ENCODE data around the gene HASPIN. TPM values are rescaled to one million over a fixed set of nuclear protein-coding genes. Genes with fewer than 3 reads are reported as not detected.
"Not testable (repeated sequence)": the region's sequence is repeated elsewhere in the genome, so short reads cannot be mapped to it uniquely, and the experiment has no call there.

The HASPIN gene
- total RNA-seq, 1 donor from 2014 or later: 0.82 TPM

DNA sequence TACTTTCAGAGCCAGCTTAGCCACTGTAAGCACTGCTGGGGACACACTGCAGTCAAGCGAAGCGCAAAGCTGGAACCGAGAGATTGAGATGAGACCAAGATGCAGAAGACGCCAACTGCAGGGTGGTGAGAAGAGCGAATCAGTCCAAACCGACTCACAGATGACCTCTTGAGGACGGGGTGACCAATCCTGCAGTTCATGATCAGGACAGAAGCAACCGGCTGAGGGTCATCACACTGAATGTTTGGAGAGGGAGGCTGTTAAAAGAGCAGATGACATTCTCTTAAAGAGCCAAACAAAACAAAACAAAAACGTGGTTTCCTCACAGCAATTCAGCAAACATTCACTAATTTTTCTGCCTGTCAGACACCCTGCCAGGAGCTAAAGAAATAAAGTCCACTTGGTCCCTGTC, 8.5 kb downstream of the HASPIN start:
- FAIRE-seq: no peak
- DNase-seq (ENCODE audit: low spot score in 2 of 2): no peak

DNA sequence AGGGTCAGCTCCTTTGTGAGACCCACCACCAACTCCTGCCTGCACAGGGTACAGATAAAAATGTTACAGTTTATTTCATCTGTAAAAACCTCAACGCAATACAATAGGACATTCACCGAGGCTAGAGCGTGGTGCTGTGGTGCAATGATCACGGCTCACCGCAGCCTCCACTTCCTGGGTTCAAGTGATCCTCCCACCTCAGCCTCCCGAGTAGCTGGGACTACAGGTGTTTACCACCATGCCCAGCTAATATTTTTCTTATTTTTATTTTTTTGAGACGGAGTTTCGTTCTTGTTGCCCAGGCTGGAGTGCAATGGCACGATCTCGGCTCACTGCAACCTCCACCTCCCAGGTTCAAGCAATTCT, 11.2 kb downstream of the HASPIN start:
- not testable (repeated sequence) for DNase-seq (ENCODE audit: low spot score in 2 of 2); FAIRE-seq

DNA sequence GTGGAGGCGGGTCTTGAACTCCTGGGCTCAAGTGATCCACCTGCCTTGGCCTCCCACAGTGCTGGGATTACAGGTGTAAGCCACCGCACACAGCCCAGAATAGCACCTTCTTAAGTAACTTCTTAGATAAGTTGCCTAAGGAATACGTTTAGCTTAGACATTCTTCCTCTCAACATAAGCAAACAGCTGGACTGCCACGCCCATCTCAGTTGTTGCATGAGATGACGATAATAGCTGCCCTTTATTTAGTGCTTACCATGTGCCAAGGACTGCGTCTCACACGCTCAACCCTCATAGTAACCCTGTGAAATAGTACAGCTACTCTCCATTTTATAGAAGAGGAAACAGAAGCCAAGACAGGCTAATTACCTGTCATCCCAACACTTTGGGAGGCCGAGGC, 11.8 kb downstream of the HASPIN start:
- DNase-seq (ENCODE audit: low spot score in 2 of 2) (no peak), FAIRE-seq (no peak)

DNA sequence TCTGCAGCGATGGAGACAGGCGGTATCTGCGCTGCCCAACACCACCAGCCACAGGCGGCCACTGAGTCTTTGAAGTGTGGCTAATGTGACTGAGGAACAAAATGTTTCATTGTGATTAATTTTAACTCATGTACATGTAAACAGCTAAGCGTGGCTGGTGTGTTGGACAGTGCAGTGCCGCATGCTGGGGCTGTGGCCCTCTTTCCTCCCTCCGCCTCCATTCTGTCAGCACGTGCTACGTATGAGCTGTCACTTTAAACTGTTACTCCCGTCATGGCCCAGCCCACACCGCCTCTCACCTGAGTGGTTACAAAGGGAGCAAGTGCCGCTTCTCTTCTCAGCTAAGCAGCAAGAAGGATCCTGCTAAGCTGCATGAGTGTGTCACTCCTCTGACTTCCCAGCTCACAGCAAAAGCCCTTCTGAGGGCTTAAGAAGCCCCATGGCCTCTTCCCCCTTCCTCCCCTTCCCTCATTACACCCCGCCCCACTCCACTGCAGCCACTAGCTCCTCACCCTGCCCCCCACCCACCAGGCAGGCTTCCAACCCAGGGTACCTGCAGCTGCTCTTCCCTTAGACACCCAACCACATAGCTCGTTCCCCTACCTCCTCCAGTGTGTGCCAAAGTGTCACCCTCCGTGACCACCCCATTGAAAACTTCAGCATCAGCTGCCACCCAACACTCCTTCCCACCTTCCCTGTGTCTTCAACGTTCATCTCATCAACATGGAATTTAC, 15.0 kb downstream of the HASPIN start:
- peak in 1 of 2 donors; percentile 54 for DNase-seq (ENCODE audit: low spot score in 2 of 2)
- no peak for FAIRE-seq

DNA sequence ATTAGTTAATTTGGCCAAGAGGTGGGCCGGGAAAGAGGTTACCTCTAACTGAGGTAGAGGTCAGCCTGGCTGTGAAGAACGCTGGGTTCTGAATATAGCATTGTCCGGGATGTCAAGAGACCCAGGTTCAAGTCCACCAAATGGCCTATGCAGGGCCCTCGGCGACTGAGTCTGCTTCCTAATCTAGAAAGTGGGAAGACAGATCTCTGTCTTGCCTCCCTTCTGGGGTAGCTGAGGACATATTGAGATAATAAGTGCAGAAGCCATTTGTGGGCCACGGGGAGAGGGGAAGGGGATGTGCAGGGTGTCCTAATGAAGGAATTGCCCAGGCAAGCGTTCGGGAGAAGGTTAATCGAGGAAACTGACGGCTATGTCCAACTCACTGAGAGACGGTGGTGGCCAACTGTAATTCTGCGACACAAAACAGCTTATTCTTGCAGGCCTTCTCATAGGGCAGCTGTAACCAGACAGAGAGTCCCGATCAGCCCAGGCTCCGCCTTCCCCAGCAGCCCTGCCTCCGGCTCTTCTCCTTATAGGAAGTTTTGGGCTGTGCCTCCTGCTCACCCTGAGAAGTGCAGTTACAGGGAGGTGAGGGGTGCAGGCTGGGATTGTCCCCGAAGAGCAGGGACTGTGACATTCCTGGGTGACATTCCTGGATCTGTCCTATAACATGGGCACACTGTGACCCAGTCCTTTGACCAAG, 15.9 kb downstream of the HASPIN start:
- DNase-seq (ENCODE audit: low spot score in 2 of 2) (no peak), FAIRE-seq (no peak)

DNA sequence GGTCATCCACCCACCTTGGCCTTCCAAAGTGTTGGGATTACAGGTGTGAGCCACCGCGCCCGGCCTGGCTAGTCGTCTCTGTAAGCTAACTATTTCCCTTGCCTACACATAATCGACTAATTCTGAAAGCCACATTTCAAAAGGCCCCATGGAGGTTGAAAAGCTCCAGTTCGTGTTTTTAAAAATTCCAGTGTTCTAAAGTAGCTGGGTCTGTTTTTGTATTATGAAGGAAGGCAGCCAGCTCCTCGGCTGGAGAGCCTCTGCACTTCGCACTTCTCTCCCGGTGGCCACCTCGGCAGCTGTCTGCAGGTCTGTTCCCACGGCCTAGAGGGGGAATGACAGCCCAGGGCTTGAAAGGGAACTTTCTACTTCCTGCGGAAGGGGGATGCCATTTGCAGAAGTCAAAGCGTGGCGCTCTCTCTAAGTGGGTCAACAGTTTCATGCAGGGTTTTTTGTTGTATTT, 16.9 kb downstream of the HASPIN start:
- FAIRE-seq (no peak), DNase-seq (ENCODE audit: low spot score in 2 of 2) (no peak)

DNA sequence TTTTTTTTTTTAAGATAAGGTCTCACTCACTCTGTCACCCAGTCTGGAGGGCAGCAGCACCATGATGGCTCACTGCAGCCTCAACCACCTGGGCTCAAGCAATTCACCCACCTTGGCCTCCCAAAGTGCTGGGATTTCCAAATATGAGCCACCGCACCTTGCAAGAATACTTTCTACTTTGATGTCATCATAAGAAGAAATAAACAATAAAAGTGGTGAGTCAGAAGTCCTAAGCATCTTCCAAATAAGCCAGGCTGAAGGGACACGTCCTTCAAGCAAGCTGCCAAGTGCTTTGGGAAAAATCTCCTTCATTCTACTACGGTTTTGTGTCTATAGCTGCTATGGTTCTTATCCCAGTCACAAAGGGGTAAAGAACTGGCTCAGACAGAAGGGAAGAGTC, 20.3 kb downstream of the HASPIN start:
- DNase-seq (ENCODE audit: low spot score in 2 of 2): no peak
- no peak for FAIRE-seq

DNA sequence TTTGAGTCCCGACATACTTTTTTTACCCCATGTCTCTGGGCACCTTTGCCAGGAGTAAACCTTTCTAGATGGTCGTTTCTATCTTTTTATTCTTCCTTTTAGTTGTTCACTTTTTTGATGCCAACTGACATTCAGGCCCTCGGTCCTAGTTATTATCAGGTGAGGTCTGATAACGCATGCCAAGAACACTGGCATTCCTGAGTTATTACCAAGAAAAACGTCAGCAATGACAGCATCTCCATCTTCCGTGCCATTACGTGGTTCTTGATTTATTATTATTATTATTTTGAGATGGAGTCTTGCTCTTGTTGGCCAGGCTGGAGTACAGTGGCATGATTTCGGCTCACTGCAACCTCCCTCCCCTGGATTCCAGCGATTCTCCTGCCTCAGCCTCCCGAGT, 21.4 kb downstream of the HASPIN start:
- DNase-seq (ENCODE audit: low spot score in 2 of 2): no peak
- FAIRE-seq: no peak

DNA sequence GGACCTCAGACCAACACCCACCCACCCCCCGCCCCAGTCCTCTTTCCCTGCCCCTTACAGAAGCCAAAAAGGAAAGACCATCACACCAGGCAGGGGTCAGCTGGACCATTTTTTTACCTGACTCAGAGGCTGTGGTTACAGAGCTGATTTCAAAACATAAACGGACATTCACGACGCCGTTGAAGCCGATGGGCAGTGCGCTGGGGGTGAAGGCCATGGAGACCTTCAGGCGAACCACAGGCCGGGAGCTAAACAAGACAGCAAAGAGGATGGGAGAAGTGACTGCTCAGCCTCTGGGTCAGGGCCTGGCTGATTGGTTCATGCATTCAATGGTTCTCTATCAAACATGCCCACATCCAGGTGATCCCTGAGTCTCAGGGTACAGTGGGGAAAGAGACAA, 24.1 kb downstream of the HASPIN start:
- FAIRE-seq: no peak
- DNase-seq (ENCODE audit: low spot score in 2 of 2): no peak

DNA sequence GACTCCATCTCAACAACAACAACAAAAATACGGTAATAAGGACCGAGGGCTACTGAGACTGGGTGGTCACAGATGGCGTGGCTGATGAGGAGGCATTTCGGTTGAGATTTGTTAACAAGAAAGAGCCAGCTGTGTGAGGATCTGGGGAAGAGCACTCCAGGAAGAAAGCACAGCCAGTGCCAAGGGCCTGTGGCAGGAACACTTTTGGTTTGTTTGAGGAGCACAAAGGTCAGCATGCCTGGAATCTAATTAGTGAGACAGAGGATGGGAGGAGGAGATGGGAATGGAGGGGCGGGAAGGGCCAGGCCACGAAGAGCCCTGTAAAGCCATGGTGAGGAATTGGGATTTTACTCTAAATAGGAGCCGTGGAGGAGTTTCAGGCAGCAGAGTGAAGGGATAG, 24.9 kb downstream of the HASPIN start:
- DNase-seq (ENCODE audit: low spot score in 2 of 2) (no peak), FAIRE-seq (no peak)

DNA sequence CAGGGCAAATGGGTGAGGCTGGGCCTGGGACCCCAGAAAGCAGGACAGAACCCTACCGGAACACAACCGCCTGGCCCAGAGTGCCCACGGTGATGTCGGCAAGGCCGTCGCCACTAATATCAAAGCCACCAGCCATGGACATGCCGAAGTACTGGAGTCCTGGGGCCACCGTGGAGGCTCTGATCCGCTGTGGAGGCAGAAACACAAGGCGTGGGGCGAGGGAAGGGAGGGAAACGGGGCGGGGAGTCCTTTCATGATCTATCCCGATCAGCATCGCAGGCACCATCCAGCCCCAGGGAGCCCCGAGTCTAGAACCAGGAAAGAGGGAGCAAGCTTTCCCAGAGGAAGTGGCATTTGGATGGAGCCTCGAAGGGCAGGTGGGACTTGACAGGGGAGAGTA, 26.6 kb downstream of the HASPIN start:
- no peak for DNase-seq (ENCODE audit: low spot score in 2 of 2)
- FAIRE-seq: no peak

DNA sequence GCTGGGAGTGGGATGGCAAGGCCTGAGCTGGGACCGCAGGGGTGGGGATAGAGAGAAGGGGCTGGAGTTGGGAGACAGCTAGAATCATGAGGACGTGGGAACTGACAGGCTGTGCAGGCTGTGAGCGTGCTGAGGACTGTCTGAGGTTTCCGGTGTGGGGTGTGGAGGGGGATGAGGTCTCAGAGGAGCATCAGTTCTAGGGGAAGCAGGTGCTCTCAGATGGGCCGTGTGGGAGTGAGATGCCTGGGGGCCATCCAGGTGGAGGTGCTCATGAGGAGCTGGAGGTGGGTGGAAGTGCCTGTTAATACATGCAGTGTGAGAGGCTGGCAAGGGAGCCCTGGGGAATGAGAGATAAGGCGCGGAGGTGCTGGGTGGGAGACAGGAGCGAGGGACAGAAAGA, 27.2 kb downstream of the HASPIN start:
- FAIRE-seq: no peak
- DNase-seq (ENCODE audit: low spot score in 2 of 2): no peak

DNA sequence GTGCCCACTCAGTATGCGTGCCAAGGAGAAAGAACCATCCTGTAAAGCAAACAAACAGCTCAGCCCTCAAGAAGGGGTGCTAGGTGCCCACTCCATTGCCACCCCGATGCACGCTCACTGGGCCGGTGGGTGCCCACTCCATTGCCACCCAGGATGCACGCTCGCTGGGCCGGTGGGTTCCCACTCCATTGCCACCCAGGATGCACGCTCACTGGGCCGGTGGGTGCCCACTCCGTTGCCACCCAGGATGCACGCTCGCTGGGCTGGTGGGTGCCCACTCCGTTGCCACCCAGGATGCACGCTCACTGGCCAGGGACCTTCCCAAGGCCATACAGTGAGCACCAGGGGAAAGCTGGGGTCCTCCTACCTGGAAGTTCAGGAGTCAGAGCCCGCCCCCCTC, 28.1 kb downstream of the HASPIN start:
- no peak for FAIRE-seq
- DNase-seq (ENCODE audit: low spot score in 2 of 2): no peak

DNA sequence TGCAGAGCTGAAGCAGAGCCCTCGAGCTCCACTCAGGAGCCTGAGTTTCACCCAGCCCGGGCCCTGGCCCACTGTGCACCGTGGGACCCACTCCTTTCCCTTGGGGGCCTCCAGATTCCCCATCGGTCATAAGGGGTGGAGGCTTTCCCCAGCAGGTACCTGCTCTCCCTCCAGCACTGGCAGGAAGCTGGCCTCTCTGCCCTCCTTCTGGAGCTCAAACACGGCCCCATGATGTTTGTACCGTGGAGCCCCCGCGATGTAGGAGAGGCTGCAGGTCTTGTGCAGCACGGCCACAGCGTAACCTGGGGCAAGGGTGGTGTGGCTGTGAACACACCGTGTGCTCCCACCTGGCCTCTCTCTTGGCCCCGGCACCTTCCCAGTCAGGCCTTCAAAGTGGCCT, 29.9 kb downstream of the HASPIN start:
- no peak for DNase-seq (ENCODE audit: low spot score in 2 of 2)
- FAIRE-seq: no peak

DNA sequence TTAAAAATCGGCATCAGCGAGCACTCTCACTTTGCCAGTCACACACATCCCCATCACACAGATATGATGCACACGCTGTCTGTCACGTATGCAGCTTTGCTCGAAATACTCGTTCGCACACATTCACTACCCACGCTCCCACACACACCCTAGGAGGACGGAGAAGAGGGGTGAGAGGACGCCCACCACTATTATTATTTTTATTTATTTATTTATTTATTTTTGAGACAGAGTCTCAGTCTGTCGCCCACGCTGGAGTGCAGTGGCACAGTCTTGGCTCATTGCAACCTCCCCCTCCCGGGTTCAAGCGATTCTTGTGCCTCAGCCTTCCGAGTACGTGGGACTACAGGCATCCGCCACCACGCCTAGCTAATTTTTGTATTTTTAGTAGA, 30.4 kb downstream of the HASPIN start:
- FAIRE-seq: no peak
- no peak for DNase-seq (ENCODE audit: low spot score in 2 of 2)

DNA sequence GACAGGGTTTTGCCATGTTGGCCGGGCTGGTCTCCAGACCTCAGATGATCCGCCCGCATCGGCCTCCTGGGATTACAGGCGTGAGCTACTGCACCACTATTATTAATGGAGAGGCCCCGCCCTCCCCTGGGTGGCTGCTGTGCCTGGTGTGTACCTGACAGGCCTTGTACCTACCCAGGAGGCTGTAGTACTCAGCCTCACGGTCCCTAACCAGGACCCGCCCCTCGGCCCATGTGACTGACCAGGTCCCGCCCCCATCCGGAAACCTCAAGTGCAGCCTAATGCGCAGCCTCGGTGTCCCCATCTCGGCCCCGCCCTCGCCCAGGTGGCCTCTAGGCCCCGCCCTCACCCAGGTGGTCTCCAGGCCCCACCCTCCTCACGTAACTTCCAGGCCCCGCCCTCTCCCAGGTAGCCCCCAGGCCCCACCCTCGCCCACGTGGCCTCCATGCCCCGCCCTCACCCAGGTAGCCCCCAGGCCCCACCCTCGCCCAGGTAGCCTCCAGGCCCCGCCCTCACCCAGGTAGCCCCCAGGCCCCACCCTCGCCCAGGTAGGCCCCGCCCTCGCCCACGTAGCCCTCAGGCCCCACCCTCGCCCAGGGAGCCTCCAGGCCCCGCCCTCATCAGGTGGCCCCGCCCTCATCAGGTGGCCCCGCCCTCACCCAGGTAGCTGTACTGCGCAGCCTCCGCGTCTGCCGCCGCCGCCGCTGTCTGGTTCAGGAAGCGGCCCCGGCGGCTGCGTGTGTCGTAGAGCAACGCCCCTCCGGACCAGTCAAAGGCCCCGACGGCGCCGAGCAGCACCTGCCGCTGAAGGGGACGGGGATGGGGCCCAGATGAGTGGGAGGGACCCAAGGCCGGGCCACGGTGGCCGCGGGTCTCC, 31.0 kb downstream of the HASPIN start:
- DNase-seq (ENCODE audit: low spot score in 2 of 2): no peak
- no peak for FAIRE-seq

DNA sequence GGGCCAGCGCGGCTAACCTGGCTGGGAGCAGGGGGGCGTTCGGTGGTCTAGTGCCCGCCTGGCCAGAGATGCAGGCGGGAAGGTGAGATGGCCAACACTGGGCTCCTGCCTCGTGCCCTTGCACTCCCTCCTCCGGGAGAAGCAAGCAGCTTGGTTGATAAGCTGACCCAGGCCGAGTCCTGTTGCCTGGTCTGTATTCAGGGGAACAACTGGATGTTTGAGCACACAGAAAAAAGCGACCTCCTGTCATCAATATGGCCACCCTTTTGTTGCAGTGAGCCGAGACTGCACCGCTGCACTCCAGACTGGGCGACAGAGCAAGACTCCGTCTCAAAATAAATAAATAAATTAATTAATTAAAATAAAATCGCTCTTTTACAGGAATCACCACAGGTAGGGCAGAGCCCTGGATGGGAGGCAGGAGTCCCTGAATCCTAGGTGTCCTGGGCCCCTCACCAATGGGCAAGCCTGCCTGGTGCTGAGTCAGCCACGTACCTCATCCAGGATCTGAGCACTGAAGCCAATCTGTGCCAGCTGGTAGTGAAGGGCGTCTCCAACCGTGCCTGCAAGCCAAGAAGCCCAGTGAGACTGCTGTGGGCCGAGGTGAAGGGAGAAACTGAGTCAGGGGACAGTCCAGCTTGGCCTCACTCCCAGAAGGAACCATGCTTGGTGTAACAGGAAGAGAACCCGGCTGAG, 31.8 kb downstream of the HASPIN start:
- no peak for DNase-seq (ENCODE audit: low spot score in 2 of 2)
- no peak for FAIRE-seq

DNA sequence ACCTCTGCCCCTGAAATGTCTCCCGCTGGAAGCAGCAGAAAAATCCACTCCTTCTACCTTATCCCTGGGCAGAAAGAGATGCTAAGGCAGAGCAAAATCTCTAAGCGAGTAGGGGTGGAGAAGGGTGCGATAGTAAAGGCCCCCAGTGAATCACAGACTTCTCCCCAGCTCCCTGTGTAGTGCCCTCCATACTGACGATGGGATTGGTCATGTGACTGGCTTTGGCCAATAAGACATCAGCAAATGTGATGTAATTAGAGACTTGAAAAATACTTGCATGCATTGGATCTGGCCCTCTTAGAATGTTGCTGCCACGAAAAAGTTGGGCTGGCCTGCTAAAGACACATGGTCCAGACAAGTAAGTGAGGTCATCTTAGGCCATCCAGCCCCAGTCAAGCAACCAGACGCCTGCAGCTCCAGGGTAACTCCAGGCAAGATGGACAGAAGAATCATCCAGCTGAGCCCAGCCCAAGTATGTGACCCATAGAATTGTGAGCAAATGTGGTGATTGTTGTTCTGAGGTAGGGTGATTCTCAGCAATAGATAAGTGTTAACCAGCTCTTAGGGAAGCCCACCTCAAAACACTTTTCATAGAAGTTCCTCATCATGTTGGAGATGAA, 36.0 kb downstream of the HASPIN start:
- no peak for FAIRE-seq

DNA sequence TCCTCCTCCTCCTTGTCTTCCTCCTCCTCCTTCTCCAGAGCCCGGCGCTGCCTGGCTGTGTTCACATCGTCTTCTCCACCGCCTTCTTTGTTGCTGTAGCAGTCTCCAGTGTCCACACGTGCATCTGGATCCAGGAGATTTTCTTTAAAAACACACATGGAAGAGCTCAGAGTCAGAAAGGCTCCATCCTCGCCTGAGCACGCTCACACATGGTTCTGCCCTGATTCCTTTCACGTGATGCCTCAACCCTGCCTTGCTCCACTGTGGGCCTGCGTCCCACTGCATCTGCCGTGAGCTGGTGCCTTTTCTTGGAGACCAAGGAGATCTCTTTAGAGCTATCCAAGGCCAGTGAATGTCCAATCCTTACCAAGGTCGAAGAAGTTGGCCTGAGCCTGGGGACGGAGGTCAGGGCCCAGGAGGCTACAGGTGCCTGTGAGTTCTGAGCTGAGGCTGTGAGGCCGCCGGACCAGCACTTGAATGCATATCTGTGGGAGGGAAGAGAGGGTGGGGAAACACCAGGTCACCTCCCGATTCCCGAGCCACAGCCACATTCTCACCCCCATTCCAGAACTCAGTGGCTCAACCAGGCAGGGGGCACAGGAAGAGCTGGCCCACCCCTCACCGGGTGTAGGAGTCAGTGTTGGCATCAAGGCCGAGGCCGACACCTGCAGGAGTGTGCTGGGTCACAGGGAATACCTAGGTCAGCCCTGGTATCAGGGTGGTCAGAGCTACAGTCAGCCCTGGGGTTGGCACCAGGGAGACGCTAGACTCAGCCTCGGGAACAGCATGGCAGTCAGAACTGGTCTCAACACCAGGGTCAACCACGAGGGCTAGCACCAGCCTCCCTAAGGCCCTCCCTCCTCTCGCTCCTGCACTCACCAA, 37.6 kb downstream of the HASPIN start:
- no peak for DNase-seq (ENCODE audit: low spot score in 2 of 2)

More for the DNA sequence above, 36.0 kb downstream of the HASPIN start:
- no peak for DNase-seq (ENCODE audit: low spot score in 2 of 2)

More for the DNA sequence above, 37.6 kb downstream of the HASPIN start:
- no peak for FAIRE-seq
